H1 (cell line): ENCODE results near the gene LRTM2.

Experiments
- EP300 ChIP-seq, 2 experiments: IDR thresholded peaks; 1 replicate in 1 of 2; 2 replicates in 1 of 2; pipeline ENCODE4 v1.6.1; 2011 to 2012; ENCODE audit warnings: low read depth in 2 of 2, low read length in 2 of 2, mild to moderate bottlenecking in 2 of 2, borderline replicate concordance in 1 of 2, inconsistent platforms in 1 of 2, moderate library complexity in 1 of 2
- POLR2A ChIP-seq, 2 experiments: IDR thresholded peaks; 1 replicate in 1 of 2; 2 replicates in 1 of 2; pipeline ENCODE4 v1.6.1; 2011; ENCODE audit warnings: low read depth in 2 of 2, low read length in 2 of 2, mild to moderate bottlenecking in 2 of 2; ENCODE audit errors: control extremely low read depth in 1 of 2

DNA sequence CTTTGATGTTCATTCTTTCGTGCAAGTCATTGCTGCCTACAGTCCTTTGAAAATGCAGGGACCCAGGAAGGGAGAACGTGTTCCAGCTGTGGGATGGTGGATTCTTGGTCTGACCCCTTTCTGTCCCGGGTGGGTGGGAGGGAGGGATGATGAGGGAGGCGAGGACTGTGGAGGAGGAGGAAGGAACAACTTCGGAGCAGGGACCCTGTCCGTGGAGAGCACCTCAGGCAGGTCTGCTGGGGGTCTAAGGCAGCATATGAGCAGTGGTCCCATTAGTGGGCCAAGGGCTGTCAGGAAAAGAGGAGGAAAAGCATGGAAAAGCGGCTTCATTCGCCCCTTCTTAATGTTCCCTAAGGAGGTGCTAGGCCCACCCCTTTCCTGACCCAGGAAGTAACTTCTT lies 62.0 kb downstream of the LRTM2 start:
- TF ChIP-seq EP300 (IDR thresholded peaks at IDR 0.05; ENCODE audit: borderline replicate concordance in 1 of 2, low read depth in 2 of 2, low read length in 2 of 2) (no peak), POLR2A (IDR thresholded peaks at IDR 0.05; ENCODE audit: control extremely low read depth in 1 of 2, low read depth in 2 of 2, low read length in 2 of 2) (no peak)
